HL-60/S4 treated with retinoic acid at 250 ng/mL for 4 days and 3 days (cell line): ENCODE results near the gene EEF1B2.
"Not testable (repeated sequence)": the region's sequence is repeated elsewhere in the genome, so short reads cannot be mapped to it uniquely, and the experiment has no call there.

Source experiments
- in situ Hi-C: fragments of 300-500 bp; cut with MboI; formaldehyde crosslinking; loops from 2 replicates; pipeline ENCODE4 v1.7.0; 2022; ENCODE audit warnings: low sequenced_read_pairs

Gene EEF1B2

DNA sequence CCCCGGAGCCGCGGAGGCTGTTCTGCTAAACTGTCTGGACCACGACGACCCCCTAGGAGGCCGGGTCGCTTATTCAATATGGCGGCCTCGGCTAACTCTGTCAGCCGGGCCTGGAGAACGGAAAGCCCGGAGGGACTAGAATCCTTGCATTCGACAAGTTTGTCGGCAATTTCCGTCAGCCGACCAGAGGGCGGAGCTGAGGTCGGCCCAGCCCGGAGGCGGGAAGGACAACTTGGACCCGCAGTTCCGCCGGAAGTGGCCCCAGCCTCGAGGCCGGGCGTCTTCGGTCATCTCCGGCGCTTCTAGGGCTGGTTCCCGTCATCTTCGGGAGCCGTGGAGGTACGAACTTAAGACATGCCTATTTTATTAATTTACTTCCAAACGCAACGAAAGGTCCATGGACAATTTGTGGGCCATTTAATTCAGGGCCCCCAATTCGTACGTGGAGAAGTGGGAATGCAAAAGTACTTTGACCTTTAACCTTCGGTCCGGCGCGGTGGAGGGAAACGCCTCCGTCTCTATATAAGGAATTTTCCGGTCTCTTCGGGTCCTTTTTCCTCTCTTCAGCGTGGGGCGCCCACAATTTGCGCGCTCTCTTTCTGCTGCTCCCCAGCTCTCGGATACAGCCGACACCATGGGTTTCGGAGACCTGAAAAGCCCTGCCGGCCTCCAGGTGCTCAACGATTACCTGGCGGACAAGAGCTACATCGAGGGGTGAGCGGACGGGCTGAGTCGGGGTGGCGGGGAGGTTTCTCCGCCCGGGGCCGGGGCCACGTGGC lies at the start of gene EEF1B2, which contains the start of gene NDUFS1:
Gene EEF1B2, plus strand, starts transcription at position 550 of the 779 bp plus-strand sequence. Its CDS starts 85 bp downstream, at position 635.
Gene NDUFS1, minus strand, starts transcription at position 99 of the 779 bp plus-strand sequence. CDS start 5,766 bp downstream, outside the sequence.
- in situ Hi-C loops, result no loop called here

DNA sequence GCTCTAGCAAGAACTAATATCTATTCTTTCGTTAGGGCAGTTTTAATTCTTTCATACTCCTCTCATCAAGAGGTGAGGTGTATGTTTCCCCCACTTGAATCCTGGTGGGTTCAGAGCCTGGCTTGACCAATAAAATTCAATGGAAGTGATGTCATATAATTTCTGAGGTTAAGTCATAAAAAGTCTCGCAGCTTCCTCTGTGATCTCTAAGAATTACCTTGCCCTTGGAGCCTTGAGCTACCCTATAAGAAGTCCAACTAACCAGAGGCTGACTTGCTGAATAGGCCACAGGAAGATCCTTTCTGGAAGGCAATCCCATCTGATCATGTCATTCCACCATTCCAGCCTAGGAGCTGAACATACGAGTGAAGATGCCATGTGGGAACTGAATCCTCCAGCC lies 47.6 kb upstream of the EEF1B2 start:
- in situ Hi-C loops, result no loop called here

DNA sequence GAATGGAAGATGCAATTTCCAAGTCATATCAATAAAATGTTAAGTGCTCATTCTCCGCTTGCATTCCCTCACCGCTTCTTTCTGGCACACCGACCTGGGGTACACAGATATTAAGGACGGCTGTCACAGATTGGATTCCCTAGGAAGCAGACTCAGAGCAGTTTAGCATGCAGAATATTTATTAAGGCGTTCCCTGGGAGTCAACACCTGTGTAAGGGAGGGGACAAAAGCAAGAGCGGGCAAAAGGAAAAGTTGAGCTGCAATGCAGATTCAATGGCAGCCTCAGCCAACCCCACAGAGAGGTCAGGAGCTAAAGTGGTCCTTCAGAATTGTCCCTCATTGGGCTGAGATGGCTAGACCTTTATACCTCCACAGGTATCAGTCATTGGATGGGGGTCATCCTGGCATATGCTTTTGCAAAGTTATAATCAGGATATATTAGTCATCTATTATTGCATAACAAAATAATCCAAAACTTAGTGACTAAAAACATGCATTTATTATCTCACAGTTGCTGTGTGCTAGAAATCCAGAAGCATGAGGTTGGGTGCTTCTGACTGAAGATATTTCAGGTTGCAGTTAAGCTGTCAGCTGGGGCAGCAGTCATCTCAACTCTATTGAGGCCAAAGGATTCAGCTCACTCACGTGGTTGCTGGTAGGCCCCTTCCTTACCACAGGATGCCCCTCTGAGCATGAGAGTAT lies 46.7 kb upstream of the EEF1B2 start:
- in situ Hi-C loops, result no loop called here

DNA sequence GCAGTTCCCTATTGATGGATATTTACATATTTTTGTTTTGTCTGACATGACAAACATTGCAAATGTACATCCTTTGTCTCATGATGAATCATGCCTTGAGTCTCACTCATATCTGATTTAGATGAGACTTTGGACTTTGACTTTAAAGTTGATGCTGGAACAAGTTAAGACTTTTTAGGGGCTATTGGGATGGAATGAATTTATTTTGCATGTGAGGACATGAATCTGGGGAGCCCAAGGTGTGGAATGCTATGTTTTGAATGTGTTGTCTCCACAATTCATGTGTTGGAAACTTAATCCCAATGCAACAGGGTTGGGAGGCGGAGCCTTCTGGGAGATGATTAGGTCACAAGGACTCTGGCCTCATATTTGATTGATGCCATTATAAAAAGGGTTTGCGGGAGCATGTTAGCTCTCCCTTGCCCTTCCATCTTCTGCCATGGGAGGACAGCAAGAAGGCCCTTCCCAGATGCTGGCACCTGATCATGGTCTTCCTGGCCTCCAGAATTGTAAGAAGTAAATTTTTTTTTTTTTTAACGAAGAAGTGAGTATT lies 44.6 kb upstream of the EEF1B2 start:
- in situ Hi-C loops, result no loop called here

DNA sequence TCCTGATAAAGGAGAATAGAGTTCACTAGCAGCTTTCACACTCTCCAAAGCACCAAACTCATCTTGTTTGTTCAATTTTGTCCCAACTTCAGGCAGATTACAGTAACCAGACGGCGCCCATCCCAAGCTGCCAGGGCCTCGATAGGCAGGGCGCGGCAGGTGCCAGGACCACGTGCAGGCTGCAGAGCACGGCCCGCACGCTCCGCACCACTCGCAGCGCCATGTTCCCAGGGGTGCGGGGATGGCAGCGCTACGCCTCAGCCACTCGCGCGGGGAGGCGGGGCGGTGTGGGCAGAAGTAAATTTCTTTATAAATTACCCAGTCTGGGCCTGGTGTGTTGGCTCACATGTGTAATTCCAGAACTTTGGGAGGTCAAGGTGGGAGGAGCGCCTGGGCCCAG lies 43.4 kb upstream of the EEF1B2 start:
- in situ Hi-C loops, result no loop called here

DNA sequence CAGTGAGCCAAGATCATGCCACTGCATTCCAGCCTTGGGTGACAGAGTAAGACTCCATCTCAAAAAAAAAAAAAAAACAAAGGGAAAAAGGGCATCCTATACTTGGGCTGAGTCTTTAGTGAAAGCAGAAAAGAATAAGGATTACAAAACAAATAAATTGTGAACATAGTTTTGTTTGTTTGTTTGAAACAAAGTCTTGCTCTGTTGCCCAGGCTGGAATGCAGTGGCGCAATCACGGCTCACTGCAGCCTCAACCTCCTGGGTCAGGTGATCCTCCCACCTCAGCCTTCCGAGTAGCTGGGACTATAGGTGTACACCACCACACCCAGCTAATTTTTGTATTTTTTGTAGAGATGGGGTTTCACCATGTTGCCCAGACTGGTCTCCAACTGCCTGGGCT lies 37.1 kb upstream of the EEF1B2 start:
- in situ Hi-C loops, result not testable (repeated sequence)

DNA sequence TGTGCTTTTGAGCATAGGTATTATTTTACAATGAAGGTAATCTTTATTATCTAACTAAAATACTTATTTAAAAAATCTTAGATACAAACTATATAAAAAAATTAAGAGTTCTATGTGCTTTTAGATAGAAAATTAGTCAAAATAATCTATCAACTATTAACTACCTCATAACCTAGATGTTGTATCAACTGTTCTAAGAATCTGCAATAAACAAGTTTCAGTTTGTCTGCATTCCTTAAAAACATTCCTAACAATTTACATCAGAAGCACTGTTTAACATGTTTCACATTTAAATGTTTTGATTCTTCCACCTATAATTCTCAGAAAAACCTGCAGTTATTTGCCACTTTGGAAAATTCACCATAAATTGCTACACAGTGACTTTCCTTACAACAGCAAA lies 33.8 kb upstream of the EEF1B2 start:
- in situ Hi-C loops, result no loop called here

DNA sequence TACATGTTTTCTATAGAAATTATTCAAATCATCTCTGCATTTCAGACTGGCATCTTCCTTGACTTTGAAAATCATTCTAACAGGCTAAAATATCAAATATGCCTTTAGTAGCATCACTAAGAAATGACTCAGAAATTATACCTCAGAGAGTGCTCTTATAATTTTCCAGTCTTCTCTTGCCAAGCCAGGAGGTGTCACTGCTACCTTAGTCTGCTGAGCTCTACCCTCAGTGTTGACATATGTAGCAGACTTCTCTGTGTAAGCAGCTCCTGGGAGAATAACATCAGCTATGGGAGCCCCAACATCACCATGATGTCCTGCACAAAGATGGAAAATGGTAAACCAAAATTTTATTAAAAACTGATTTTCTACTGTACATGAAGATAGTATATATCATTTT lies 32.0 kb upstream of the EEF1B2 start:
- in situ Hi-C loops, result no loop called here

DNA sequence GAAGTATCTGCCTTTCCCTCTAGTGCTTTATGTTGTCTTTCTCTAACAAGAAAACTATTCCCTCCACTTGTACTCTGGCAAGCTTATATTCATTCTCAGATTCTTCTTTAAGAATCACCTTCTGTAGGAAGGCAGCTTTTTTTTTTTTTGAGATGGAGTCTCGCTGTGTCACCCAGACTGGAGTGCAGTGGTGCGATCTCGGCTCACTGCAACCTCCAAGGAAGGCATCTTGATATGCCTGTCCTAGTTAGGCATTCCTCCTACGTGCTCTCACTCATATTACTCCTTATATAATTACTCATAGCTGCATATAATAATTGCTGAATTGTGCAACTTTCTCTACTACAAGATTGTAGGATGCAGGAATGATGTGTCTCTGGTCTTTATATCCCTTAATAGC lies 16.2 kb upstream of the EEF1B2 start:
- in situ Hi-C loops, result no loop called here

DNA sequence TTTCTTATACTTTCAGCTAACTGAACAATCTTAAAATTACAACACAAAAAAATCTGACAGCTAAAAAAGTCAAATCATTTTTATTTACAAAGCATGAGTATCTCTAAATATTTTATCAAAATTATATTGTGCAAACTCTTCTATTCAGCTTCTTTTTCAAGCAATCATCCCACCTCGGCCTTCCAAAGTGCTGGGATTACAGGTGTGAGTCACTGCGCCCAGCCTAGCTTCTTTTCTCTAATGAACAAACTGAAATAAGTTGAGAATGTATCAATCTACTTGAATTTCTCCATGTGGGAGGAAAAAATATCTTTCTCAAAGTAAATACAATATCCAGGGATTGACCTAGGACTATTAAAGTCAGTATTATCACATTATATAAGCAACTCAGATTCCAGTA lies 15.3 kb upstream of the EEF1B2 start:
- in situ Hi-C loops, result no loop called here

DNA sequence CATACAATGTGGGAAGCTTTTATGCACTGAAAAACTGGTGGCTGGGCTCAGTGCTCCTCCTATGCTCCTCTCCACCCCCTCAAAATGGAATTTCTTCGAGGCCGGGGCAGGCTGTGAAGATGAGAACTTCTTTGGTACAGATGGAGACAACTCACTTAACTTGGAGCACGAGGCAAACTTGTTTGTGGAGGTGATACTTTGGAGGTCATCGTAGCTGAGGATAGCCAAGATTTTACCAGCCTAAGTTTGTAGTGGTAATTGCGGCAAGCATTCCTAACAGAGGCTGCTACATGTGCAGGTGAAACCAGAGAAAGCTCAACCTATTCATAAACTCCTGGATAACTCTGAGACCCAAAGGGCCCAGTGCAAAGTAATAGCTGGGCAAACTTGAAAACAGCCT lies 14.0 kb upstream of the EEF1B2 start:
- in situ Hi-C loops, result no loop called here

DNA sequence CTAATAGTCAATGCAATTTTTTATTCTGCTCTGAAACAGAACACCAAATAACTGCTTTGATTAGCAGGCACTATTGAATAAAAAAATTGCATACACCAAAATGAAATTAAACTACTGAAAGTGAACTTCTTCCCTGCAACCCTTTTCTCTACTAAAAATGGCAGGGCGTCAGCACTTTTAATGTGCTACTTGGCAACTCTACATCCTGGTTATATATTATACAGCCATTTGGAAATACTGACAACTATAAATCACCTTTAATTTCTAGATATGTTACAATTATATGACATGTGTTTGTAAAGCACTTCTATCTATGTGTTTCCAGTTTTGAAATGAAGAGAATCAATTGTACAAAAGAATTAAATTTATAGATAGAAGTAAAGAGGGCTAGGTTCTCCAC lies 10.4 kb upstream of the EEF1B2 start:
- in situ Hi-C loops, result no loop called here

DNA sequence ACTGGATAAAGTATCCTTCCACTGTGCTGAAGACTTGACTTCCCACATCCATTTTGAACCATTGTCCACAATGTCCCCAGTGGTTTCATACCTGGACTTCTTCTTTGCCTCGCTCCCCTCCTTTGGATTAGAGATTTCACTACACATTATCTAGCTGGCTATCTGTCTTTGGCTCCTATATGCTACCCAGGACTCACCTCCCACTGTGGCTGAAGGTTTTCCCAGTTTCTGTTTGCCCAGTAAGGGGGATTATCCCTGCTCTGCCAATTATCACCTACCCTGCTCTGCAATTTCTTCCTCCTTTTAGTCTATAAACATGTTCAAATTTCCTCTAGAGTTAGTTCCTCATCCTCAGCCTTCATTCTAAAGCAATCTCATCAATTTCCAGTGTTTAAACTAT lies 9.5 kb upstream of the EEF1B2 start:
- in situ Hi-C loops, result no loop called here

DNA sequence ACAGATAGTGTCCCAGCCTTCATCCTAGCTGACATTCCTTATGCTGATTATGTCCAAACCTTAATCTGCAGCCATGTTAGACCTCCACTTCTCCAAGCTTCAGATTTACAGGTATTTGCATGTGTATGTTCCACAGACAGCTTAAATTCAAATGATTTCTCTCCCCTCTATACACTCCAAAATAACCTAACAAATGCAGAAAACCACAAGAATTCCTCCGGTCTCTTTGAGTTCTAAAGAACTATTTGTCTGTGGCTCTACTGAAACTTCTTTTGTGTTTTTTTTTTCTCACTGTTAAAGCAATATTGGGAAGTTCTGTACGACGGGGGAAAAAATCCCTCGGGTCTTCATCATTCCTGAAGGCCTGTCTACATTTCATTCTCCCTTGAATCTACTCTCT lies 9.1 kb upstream of the EEF1B2 start:
- in situ Hi-C loops, result no loop called here

DNA sequence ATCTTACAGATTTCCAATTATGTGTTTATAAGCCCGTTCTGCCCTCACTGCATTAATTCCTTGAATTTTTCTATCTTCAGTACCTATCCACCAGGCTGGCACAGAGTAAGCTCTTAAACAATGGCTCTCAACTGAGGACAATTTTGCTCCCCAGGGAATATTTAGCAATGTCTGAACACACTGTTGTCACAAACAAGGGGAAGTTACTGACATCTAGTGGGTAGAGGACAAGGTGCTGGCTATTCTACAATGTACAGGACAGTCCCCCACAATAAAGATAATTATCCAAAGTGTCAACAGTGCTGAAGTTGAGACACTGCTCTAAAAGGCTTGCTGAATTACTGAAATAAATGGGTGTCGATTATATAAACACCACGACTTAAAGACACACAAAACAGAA lies 5.5 kb upstream of the EEF1B2 start:
- in situ Hi-C loops, result no loop called here

DNA sequence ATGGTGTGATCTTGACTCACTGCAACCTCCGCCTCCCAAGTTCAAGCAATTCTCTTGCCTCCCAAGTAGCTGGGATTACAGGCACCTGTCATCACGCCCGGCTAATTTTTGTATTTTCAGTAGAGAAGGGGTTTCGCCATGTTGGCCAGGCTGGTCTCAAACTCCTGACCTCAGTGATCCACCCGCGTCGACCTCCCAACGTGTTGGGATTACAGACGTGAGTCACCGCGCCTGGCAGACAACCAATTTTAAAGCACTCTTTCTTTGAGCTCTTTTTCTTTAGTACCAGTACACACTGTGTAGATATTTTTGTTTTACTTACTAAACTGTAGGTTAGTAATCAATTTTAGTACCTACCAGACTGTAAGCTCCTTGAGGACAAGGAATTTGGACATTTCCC lies 2.7 kb upstream of the EEF1B2 start:
- in situ Hi-C loops, result not testable (repeated sequence)

DNA sequence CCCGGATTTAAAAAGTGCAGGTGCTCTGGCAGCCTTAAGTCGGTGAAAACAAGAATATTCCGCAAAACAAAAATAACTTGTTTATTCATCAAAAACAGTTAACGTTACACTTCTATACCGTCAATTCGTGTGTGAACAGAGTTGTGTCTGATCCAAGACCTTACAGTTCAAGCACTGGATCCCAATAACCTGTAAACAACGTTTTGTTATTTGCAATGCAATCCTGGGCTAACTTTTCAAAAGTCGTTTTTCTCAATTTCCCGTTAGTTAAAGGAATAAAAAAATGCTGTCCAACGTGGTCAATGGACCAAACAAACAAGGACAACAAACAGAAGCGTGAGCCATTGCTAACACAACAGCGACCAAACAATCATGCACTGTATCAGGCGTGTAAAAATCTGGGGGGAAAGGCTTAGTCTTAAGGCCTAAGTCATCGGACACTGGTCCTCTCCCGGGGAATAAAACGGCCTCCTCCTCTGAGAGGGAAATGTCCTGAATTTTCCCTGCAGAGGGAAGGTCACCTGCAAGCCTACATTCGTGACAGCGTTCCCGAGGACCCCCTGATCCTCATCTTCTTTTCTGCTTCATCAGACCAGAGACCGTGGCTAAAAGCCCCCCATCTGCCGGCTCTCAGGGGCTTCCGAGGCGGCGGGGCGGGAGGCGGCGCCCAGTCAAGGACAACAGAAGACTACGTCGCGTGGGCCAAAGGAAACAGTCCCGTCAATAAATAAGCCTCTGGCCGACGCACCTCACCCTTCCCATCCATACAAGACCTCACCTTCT lies 941 bp upstream of the EEF1B2 start:
- in situ Hi-C loops, result no loop called here

DNA sequence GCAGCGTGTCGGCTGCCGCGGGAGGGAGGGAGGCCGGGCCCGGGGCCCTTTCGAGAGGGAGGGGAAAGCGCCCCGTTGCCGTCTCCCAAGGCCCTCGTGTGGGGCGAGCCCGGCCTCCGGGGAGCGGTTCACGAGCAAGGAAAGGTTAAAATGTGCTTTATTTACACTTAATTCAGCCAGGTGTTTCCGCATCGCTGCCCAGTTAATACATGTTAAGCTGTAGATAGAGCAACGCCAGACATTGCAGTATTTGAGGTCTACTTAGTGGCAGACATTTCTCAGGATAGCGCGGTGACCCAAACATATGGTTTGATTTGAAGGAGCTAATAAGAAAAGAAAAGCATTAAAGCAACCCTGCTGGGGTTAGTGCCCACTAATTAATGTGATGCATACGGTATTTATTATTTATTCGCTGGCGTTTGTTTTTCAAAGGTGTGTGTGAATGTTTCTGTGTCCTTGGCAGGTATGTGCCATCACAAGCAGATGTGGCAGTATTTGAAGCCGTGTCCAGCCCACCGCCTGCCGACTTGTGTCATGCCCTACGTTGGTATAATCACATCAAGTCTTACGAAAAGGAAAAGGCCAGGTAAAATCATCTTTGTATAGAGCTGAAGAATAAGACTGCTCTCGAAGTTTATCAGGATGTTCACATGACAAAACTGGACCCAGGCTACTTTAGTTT lies 571 bp downstream of the EEF1B2 start:
- in situ Hi-C loops, result no loop called here

DNA sequence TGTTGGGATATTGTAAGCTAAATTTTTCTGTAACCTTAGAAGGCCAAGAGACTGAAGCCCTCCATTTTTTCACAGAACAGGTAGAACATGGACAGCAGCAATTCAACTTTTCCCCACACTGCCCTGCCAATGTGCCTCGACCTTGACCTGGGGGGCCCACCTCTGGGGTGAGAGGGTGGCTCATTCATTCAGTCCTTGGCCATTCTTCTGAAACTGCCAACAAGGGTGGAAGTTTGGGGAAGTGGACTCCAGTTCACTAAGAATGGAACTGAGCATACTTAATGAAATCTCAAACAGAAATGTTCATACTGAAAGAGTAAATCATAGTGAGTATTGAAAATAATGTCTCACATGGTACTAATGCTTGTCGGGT lies 1.1 kb downstream of the EEF1B2 start:
- in situ Hi-C loops, result no loop called here

DNA sequence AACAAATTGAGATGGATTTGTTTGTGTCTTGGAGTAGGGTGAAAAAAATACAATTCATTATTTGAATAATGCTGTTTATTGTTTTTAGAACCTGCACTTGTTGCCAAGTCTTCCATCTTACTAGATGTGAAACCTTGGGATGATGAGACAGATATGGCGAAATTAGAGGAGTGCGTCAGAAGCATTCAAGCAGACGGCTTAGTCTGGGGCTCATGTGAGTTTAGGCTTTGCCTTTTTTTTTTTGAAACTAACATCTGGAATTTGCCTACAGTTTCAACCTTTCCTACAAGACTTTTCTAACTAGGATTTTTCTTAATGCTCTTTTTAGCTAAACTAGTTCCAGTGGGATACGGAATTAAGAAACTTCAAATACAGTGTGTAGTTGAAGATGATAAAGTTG lies 2.7 kb downstream of the EEF1B2 start:
- in situ Hi-C loops, result not testable (repeated sequence)
